HG02588 (cell line): Measurements from ENCODE around the gene NCR3LG1.
"Not testable (repeated sequence)": the region's sequence is repeated elsewhere in the genome, so short reads cannot be mapped to it uniquely, and the experiment has no call there.

Experiments used
- ATAC-seq: cut with Tn5 transposase; IDR thresholded peaks from one replicate; pipeline ENCODE4 v1.9.1; 2021; ENCODE audit warnings: mild to moderate bottlenecking, moderate library complexity; ENCODE audit not compliant: unreplicated experiment

Gene NCR3LG1

GRCh38 chr11:17408026-17408425, 56.4 kb downstream of the NCR3LG1 start:
- no peak for ATAC-seq

- ATAC-seq = no peak
Observed at GRCh38 chr11:17408641-17409040, 57.0 kb downstream of the NCR3LG1 start.

- ATAC-seq = no peak
Observed at GRCh38 chr11:17410606-17411379, 59.2 kb downstream of the NCR3LG1 start.

- ATAC-seq = no peak
Observed at GRCh38 chr11:17411418-17411817, 59.8 kb downstream of the NCR3LG1 start.

- no peak for ATAC-seq
Observed at GRCh38 chr11:17412488-17413180, 61.0 kb downstream of the NCR3LG1 start.

GRCh38 chr11:17413414-17414316, 62.1 kb downstream of the NCR3LG1 start:
- no peak for ATAC-seq

GRCh38 chr11:17414317-17414737, 62.7 kb downstream of the NCR3LG1 start:
- no peak for ATAC-seq

- no peak for ATAC-seq
Observed at GRCh38 chr11:17414992-17415391, 63.4 kb downstream of the NCR3LG1 start.

GRCh38 chr11:17415523-17416104, 64.0 kb downstream of the NCR3LG1 start:
- ATAC-seq = no peak

- no peak for ATAC-seq
Observed at GRCh38 chr11:17416492-17416891, 64.9 kb downstream of the NCR3LG1 start.

- no peak for ATAC-seq
Observed at GRCh38 chr11:17418444-17419081, 67.0 kb downstream of the NCR3LG1 start.

- ATAC-seq = no peak
Observed at GRCh38 chr11:17421781-17422180, 70.2 kb downstream of the NCR3LG1 start.

- ATAC-seq = no peak
Observed at GRCh38 chr11:17423533-17424310, 72.1 kb downstream of the NCR3LG1 start.

- ATAC-seq = not testable (repeated sequence)
Observed at GRCh38 chr11:17426233-17426632, 74.6 kb downstream of the NCR3LG1 start.
